Measurements from ENCODE around the gene MPG. TPM values are rescaled to one million over a fixed set of nuclear protein-coding genes. Genes with fewer than 3 reads are reported as not detected.
"Not testable (repeated sequence)": the region's sequence is repeated elsewhere in the genome, so short reads cannot be mapped to it uniquely, and the experiment has no call there.

Gene MPG
- total and polyA plus RNA-seq, 10 of the 15 experiments (the other 5 are each of a cell fraction or from before 2014, with no cell fraction given), result 0.32 to 193 (median 55.7) TPM

- ATAC-seq; H4K20me1 ChIP-seq (ENCODE audit: control insufficient read depth, insufficient read depth); POLR2A ChIA-PET; FAIRE-seq; DNase-seq (ENCODE audit: low read depth, low spot score); H3K4me2 ChIP-seq (ENCODE audit: control insufficient read depth, insufficient read depth); H3K4me3 ChIP-seq; H2AFZ ChIP-seq (ENCODE audit: control insufficient read depth, low read depth, low read length); H3K27ac ChIP-seq (ENCODE audit: control insufficient read depth, insufficient read depth); CTCF ChIA-PET; BruUV-seq (replicated peaks); intact Hi-C loops (cut with micrococcal nuclease; ENCODE audit: unreplicated experiment); H3K36me3 ChIP-seq (ENCODE audit: control insufficient read depth in 2 of 2, insufficient read depth in 2 of 2, low read length in 1 of 2); RAD21 ChIA-PET (ENCODE audit: unreplicated experiment); H3K79me2 ChIP-seq (ENCODE audit: control insufficient read depth, insufficient read depth, low read length); in situ Hi-C loops (cut with MboI); SMC1A ChIA-PET (ENCODE audit: uncharacterized antibody, unreplicated experiment); H3K27me3 ChIP-seq (replicated peaks in 1 of 2; ENCODE audit: control insufficient read depth in 2 of 2, insufficient read depth in 2 of 2, low read length in 1 of 2); H3K9ac ChIP-seq (ENCODE audit: control insufficient read depth, insufficient read depth, low read length); H3K9me3 ChIP-seq (replicated peaks; ENCODE audit: control insufficient read depth, insufficient read depth, low read length): not testable (repeated sequence)
- 91% methylated on average over 1 of the region's 7 CpGs for WGBS (ENCODE audit: insufficient coverage, insufficient replicate concordance, low lambda C conversion rate, missing lambda C conversion rate)
- peaks cover 13% of the 10 kb centered on the region for H3K4me1 ChIP-seq (ENCODE audit: control insufficient read depth, insufficient read depth, low read length)
Observed at GRCh38 chr16:30627-31026, 47.4 kb upstream of the MPG start.

DNA sequence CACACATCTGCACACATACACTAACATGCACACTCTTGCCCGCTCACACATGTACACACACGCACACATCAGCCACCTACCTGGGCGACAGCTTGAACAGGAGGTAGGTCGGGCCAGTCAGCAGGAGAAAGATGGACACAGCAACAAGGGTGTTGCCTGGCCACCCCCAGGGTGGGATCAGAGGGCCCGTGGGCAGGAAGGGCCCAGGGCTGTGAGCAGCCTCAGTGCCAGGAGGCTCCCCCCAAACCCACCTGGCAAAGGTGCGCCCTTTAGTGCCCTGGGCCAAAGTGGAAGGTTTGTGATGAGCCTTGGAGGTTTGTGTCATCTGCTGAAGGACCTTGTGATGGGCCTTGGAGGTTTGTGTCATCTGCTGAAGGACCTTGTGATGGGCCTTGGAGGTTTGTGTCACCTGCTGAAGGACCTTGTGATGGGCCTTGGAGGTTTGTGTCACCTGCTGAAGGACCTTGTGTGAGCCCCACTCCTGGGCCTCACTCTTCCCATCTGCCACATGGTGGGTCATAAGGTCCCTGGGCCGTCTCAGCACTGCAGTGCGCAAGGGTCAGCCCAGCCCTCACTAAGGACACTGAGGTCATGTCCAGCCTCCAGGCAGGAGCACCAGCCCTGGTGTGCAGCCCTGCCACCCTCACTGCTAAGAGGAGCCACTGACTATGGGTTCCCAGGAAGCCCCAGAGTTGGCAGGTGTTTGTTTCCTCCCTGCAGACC, 44.7 kb upstream of the MPG start:
- H2AFZ ChIP-seq (ENCODE audit: control insufficient read depth, low read depth, low read length); H3K27me3 ChIP-seq (replicated peaks in 1 of 2; ENCODE audit: control insufficient read depth in 2 of 2, insufficient read depth in 2 of 2, low read length in 1 of 2); H3K36me3 ChIP-seq (ENCODE audit: control insufficient read depth in 2 of 2, insufficient read depth in 2 of 2, low read length in 1 of 2); H3K9ac ChIP-seq (ENCODE audit: control insufficient read depth, insufficient read depth, low read length); CTCF ChIA-PET; H3K9me3 ChIP-seq (replicated peaks; ENCODE audit: control insufficient read depth, insufficient read depth, low read length); H3K4me3 ChIP-seq; in situ Hi-C loops (cut with MboI); POLR2A ChIA-PET; FAIRE-seq; ATAC-seq; H3K4me2 ChIP-seq (ENCODE audit: control insufficient read depth, insufficient read depth); H3K27ac ChIP-seq (ENCODE audit: control insufficient read depth, insufficient read depth); BruUV-seq (replicated peaks); SMC1A ChIA-PET (ENCODE audit: uncharacterized antibody, unreplicated experiment); DNase-seq (ENCODE audit: low read depth, low spot score); H3K79me2 ChIP-seq (ENCODE audit: control insufficient read depth, insufficient read depth, low read length); intact Hi-C loops (cut with micrococcal nuclease; ENCODE audit: unreplicated experiment); H4K20me1 ChIP-seq (ENCODE audit: control insufficient read depth, insufficient read depth); RAD21 ChIA-PET (ENCODE audit: unreplicated experiment): not testable (repeated sequence)
- WGBS (ENCODE audit: insufficient coverage, insufficient replicate concordance, low lambda C conversion rate, missing lambda C conversion rate), result 58% methylated on average over 4 of the region's 8 CpGs
- H3K4me1 ChIP-seq (ENCODE audit: control insufficient read depth, insufficient read depth, low read length), result peaks cover 17% of the 10 kb centered on the region

All from GM12878 (cell line).